ENCODE measurements around the gene NATD1. TPM values are rescaled to one million over a fixed set of nuclear protein-coding genes. Genes with fewer than 3 reads are reported as not detected.

Gene NATD1
- total RNA-seq, 1 experiment from 2014 or later, result 0.75 TPM

GRCh38 chr17:21210411-21211076 is 42.7 kb downstream of the NATD1 start:
- ChIA-PET POLR2A (ENCODE audit: low non-redundant PET) (no interaction called here), CTCF (no interaction called here)
- Histone ChIP-seq H3K9me3 (ENCODE audit: low read depth, low read length, poor library complexity, severe bottlenecking) (no peaks in the 10 kb centered on the region), H3K27me3 (replicated peaks; ENCODE audit: insufficient read depth, low read depth, low read length, poor library complexity) (no peaks in the 10 kb centered on the region), H3K27ac (ENCODE audit: low read depth, low read length, poor library complexity, severe bottlenecking) (no peak overlapping the region), H3K36me3 (ENCODE audit: insufficient read depth, low read length, poor library complexity, severe bottlenecking) (peaks cover 29% of the 10 kb centered on the region), H3K4me3 (ENCODE audit: low read depth, low read length, poor library complexity, severe bottlenecking) (no peak overlapping the region), H3K4me1 (ENCODE audit: insufficient read depth, low read length, poor library complexity, severe bottlenecking) (no peaks in the 10 kb centered on the region)
- BruUV-seq (replicated peaks), result no TSS peak
- TF ChIP-seq CTCF (conservative IDR thresholded peaks at IDR 0.05; ENCODE audit: low read depth, low read length), result no peak
- TF ChIP-seq EZH2 (IDR thresholded peaks at IDR 0.05; ENCODE audit: borderline replicate concordance, low read depth, low read length, poor library complexity, severe bottlenecking), result no peak
- no peak for DNase-seq (ENCODE audit: low spot score)
- intact Hi-C loops (cut with micrococcal nuclease; ENCODE audit: unreplicated experiment), result loop anchor here (5.0 to 10.0 kb wide), 2 partner anchors 168 to 304 kb away; partner anchors contain the start of gene USP22

GRCh38 chr17:21209511-21210175 is 43.6 kb downstream of the NATD1 start:
- no peak overlapping the region for H3K4me3 ChIP-seq (ENCODE audit: low read depth, low read length, poor library complexity, severe bottlenecking)
- H3K4me1 ChIP-seq (ENCODE audit: insufficient read depth, low read length, poor library complexity, severe bottlenecking), result no peaks in the 10 kb centered on the region
- no TSS peak for BruUV-seq (replicated peaks)
- TF ChIP-seq EZH2 (IDR thresholded peaks at IDR 0.05; ENCODE audit: borderline replicate concordance, low read depth, low read length, poor library complexity, severe bottlenecking), result no peak
- TF ChIP-seq CTCF (conservative IDR thresholded peaks at IDR 0.05; ENCODE audit: low read depth, low read length), result no peak
- no peaks in the 10 kb centered on the region for H3K9me3 ChIP-seq (ENCODE audit: low read depth, low read length, poor library complexity, severe bottlenecking)
- no peaks in the 10 kb centered on the region for H3K27me3 ChIP-seq (replicated peaks; ENCODE audit: insufficient read depth, low read depth, low read length, poor library complexity)
- peaks cover 29% of the 10 kb centered on the region for H3K36me3 ChIP-seq (ENCODE audit: insufficient read depth, low read length, poor library complexity, severe bottlenecking)
- intact Hi-C loops (cut with micrococcal nuclease; ENCODE audit: unreplicated experiment), result loop anchor here (5.0 to 10.0 kb wide), 2 partner anchors 167 to 305 kb away; partner anchors contain the start of gene USP22
- ChIA-PET POLR2A (ENCODE audit: low non-redundant PET) (no interaction called here), CTCF (no interaction called here)
- no peak for DNase-seq (ENCODE audit: low spot score)
- H3K27ac ChIP-seq (ENCODE audit: low read depth, low read length, poor library complexity, severe bottlenecking), result no peak overlapping the region

- ChIA-PET CTCF (no interaction called here), POLR2A (ENCODE audit: low non-redundant PET) (no interaction called here)
- BruUV-seq (replicated peaks), result no TSS peak
- DNase-seq (ENCODE audit: low spot score), result no peak
- Histone ChIP-seq H3K27ac (ENCODE audit: low read depth, low read length, poor library complexity, severe bottlenecking) (no peak overlapping the region), H3K4me1 (ENCODE audit: insufficient read depth, low read length, poor library complexity, severe bottlenecking) (no peaks in the 10 kb centered on the region), H3K4me3 (ENCODE audit: low read depth, low read length, poor library complexity, severe bottlenecking) (no peak overlapping the region), H3K9me3 (ENCODE audit: low read depth, low read length, poor library complexity, severe bottlenecking) (no peaks in the 10 kb centered on the region), H3K36me3 (ENCODE audit: insufficient read depth, low read length, poor library complexity, severe bottlenecking) (peaks cover 29% of the 10 kb centered on the region), H3K27me3 (replicated peaks; ENCODE audit: insufficient read depth, low read depth, low read length, poor library complexity) (no peaks in the 10 kb centered on the region)
- intact Hi-C loops (cut with micrococcal nuclease; ENCODE audit: unreplicated experiment), result no loop called here
- TF ChIP-seq EZH2 (IDR thresholded peaks at IDR 0.05; ENCODE audit: borderline replicate concordance, low read depth, low read length, poor library complexity, severe bottlenecking) (no peak), CTCF (conservative IDR thresholded peaks at IDR 0.05; ENCODE audit: low read depth, low read length) (no peak)
Measured at GRCh38 chr17:21208352-21208751, 44.9 kb downstream of the NATD1 start.
